Neuron (in vitro differentiated cells): Measurements from ENCODE around the gene P4HB.
A peak's percentile ranks its signal among the peaks of the same experiment; 100 is the strongest.

ENCODE experiments used
- H2AFZ ChIP-seq: one replicate; pipeline ENCODE4 v1.6.1; 2013; ENCODE audit warnings: low read depth, mild to moderate bottlenecking, inconsistent platforms, low read length, moderate library complexity
- H3K27me3 ChIP-seq: one replicate; pipeline ENCODE4 v1.6.1; 2013; ENCODE audit warnings: low read length; ENCODE audit not compliant: insufficient read depth
- H3K36me3 ChIP-seq: one replicate; pipeline ENCODE4 v1.6.1; 2013; ENCODE audit warnings: low read length; ENCODE audit not compliant: insufficient read depth
- H3K4me1 ChIP-seq: one replicate; pipeline ENCODE4 v1.6.1; 2013; ENCODE audit warnings: low read length; ENCODE audit not compliant: insufficient read depth
- H3K4me3 ChIP-seq: 2 replicates; pipeline ENCODE4 v1.5.1; 2013; ENCODE audit warnings: mild to moderate bottlenecking, low read length, moderate library complexity
- H3K9me3 ChIP-seq: one replicate; pipeline ENCODE4 v1.6.1; 2013; ENCODE audit warnings: low read length

Gene P4HB

GRCh38 chr17:81869221-81870130 lies 9.1 kb upstream of the P4HB start:
- H3K4me1 ChIP-seq: peaks cover 36% of the 10 kb centered on the region
- H3K27me3 ChIP-seq: no peaks in the 10 kb centered on the region
- peak overlapping the region; percentile 79 for H3K4me3 ChIP-seq
- peaks cover 26% of the 10 kb centered on the region for H3K36me3 ChIP-seq
- H2AFZ ChIP-seq: no peak overlapping the region
- H3K9me3 ChIP-seq: no peaks in the 10 kb centered on the region

DNA sequence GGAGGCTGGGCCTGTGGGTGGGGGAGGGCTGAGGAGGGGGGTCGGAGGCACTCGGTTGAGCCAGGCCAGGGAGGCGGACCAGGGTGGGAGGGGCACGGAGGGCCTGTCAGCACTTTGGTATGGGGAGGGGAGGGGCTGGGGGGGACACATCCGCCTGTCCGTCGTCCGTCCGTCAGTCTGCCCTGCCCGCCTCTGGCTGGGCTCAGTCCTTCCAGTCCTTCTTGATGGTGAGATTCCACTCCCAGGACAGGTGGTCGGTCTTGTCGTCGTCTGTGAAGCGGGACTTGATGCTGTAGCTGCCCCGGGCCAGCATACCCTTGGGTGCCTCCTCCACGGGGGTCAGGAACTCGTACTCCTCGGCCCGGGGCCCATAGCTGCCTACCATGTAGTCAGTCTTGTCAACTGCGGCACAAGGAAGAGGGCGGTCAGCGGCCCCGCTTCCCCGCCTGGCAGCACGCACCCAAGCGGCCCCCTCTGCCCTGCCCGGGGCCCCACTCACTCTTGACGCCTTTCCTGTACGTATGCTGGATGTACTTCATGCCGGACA lies 8.4 kb upstream of the P4HB start:
- H3K27me3 ChIP-seq: no peaks in the 10 kb centered on the region
- no peak overlapping the region for H2AFZ ChIP-seq
- peaks cover 28% of the 10 kb centered on the region for H3K36me3 ChIP-seq
- peaks cover 36% of the 10 kb centered on the region for H3K4me1 ChIP-seq
- H3K4me3 ChIP-seq: no peak overlapping the region
- no peaks in the 10 kb centered on the region for H3K9me3 ChIP-seq

- peaks cover 36% of the 10 kb centered on the region for H3K4me1 ChIP-seq
Measured at GRCh38 chr17:81867991-81868673, 7.8 kb upstream of the P4HB start.

DNA sequence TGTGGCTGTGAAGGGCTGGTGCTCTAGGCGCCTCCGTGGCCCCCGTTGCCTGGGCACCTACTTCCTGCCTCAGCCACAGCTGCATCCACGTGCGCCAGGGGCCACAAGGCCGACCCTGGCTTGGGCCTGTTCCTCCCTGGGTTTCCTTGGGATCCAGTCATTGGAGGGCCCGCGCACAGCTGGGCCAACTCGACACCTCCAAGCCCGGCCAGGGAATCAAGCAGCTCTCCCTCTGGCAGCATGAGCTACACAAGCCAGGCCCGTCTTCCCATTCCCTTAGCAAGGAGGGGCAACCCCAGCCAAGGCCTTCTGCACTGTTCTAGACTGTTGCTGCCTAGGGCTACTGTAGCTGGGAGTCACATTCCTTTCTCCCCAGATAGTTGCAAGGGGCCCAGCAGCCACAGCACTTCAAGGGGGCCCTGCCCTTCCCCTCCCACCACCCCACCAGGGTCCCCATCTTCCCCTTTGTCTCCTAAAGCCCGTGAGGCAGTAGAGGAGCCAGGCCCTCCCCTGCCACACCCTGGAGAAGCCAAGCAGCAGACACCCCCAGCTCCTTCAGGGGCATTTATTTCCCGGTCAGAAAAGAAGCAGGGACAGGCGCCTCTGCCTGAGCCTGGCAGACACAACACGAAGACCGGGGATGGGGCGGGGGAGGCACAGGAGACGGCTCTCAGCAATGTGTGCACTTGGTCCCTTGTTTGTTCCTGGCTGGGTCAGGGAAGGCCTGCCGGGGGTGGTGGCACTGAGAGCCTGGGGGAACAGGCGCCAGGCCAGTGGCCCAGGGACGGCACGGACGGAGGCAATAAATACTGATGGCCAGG lies 7.0 kb upstream of the P4HB start:
- H3K9me3 ChIP-seq: no peaks in the 10 kb centered on the region
- H3K27me3 ChIP-seq: no peaks in the 10 kb centered on the region
- H3K4me3 ChIP-seq: no peak overlapping the region
- H3K36me3 ChIP-seq: peaks cover 38% of the 10 kb centered on the region
- no peak overlapping the region for H2AFZ ChIP-seq
- H3K4me1 ChIP-seq: peaks cover 36% of the 10 kb centered on the region

More at GRCh38 chr17:81867991-81868673, 7.8 kb upstream of the P4HB start:
- Histone ChIP-seq H3K4me3 (no peak overlapping the region), H3K9me3 (no peaks in the 10 kb centered on the region), H2AFZ (no peak overlapping the region), H3K27me3 (no peaks in the 10 kb centered on the region), H3K36me3 (peaks cover 33% of the 10 kb centered on the region)

- Histone ChIP-seq H2AFZ (no peak overlapping the region), H3K4me3 (no peak overlapping the region), H3K36me3 (peaks cover 38% of the 10 kb centered on the region), H3K9me3 (no peaks in the 10 kb centered on the region), H3K27me3 (no peaks in the 10 kb centered on the region), H3K4me1 (peaks cover 34% of the 10 kb centered on the region)
Measured at GRCh38 chr17:81866440-81867169, 6.3 kb upstream of the P4HB start.

DNA sequence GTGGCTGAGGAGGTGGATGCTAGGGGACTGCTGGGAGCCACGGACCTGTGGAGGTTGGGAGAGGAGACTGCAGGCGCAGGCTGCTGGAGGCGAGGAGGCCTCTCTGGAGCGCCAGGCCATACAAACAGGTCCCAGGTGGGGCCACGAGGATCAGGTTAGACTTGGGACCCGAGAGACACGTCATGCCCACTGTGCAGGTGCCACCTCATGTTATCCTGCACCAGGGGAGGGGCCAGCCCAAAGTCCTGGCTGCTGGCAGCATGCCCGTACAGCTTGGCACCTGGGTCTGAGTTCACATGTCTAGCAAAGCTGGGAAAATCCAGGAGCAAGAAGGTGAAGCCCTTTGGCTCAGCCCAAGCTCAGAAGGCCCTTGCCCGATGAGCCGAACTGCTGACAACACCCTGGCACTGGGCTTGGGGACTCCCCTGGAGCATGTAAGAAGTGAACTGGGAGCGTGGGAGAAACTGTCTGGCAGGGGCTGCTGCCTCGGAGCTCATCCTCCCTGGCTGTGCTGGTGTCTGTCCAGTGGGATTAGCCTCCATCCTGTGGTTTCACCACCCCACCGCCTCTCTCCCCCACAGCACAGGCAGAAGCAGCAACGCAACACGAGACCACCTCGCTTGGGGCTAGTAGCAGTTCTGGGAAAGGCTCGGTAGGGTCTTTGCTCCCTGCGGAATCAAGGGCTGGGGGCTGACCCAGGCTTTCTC lies 5.6 kb upstream of the P4HB start:
- Histone ChIP-seq H3K9me3 (no peaks in the 10 kb centered on the region), H3K4me3 (no peak overlapping the region), H3K27me3 (no peaks in the 10 kb centered on the region), H2AFZ (no peak overlapping the region), H3K4me1 (peaks cover 34% of the 10 kb centered on the region), H3K36me3 (peaks cover 38% of the 10 kb centered on the region)

GRCh38 chr17:81865358-81865732 lies 5.0 kb upstream of the P4HB start:
- Histone ChIP-seq H3K4me3 (no peak overlapping the region), H3K36me3 (peaks cover 38% of the 10 kb centered on the region), H2AFZ (no peak overlapping the region), H3K9me3 (no peaks in the 10 kb centered on the region), H3K4me1 (peaks cover 32% of the 10 kb centered on the region), H3K27me3 (no peaks in the 10 kb centered on the region)

GRCh38 chr17:81863833-81864768 lies 3.8 kb upstream of the P4HB start:
- H2AFZ ChIP-seq: no peak overlapping the region
- H3K36me3 ChIP-seq: peaks cover 32% of the 10 kb centered on the region
- H3K9me3 ChIP-seq: no peaks in the 10 kb centered on the region

DNA sequence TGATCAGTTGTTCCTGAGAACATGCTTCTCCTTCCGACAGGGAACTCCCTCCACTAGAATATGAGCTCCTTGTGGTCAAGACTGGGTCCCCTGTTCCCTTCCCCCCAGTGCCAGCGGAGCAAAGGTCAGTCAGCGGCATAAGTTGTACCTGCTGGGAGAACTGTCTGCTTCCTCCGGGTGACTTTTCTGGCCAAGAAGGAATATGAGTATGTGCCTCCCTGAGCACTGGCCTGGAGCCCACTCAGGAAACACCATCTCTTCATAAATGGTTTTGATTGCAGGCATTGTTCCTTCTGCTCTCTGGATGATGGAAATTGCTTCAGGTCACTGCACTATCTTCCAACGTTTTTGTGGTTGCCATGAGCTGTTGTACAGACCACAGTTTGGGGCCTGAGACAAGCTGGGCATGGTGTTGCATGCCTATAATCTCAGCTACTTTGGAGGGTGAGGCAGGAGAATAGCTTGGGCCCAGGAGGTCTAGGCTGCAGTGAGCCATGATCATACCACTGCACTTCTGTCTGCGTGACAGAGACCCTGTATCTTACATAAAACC lies 2.9 kb upstream of the P4HB start:
- H3K27me3 ChIP-seq: no peaks in the 10 kb centered on the region
- H2AFZ ChIP-seq: no peak overlapping the region
- H3K4me1 ChIP-seq: peaks cover 26% of the 10 kb centered on the region
- H3K4me3 ChIP-seq: no peak overlapping the region
- no peaks in the 10 kb centered on the region for H3K9me3 ChIP-seq
- H3K36me3 ChIP-seq: peaks cover 35% of the 10 kb centered on the region

More at GRCh38 chr17:81863833-81864768, 3.8 kb upstream of the P4HB start:
- H3K27me3 ChIP-seq: no peaks in the 10 kb centered on the region
- H3K4me3 ChIP-seq: no peak overlapping the region
- H3K4me1 ChIP-seq: peaks cover 27% of the 10 kb centered on the region

DNA sequence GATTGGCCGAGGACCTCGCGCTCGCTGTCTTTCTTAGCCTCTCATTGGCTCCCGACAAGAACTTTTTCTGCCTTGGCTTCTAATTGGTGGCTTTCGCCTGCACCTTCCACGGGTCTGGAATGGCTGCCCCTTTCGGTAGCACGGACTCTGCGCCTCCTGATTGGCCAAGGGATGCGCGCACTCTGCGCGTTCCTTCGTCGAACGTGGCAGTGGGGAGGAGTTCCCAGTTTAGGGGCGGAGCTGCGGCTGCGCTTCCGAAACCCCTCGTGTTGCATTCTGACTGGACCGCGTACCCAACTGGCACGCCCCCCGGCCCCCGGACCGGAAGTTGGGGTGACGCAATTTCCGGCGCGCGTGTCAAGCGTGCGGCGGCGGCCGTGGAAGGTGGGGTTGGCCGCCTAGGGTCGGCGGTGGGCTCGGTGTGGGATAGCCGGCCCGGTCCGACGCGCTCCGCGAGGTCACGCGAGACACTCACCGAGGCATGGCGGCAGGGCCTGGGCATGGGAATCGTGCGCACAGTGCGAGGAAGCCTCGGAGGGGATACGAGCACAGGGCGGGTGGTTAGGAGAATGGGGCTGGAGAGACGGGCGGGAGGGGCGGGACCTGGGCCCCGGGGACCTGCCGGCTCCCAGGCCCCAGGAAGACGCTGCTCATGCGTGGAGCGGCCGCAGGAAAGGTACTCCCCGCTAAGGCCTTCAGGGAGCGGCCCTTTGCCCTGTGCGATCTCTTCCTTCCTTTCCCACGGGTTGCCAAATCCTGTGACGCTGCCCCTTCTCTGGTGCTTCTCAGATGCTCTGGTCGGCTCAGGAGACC lies 627 bp upstream of the P4HB start:
- Histone ChIP-seq H3K4me3 (peak overlapping the region; percentile 79), H3K27me3 (no peaks in the 10 kb centered on the region), H3K9me3 (no peaks in the 10 kb centered on the region), H2AFZ (no peak overlapping the region), H3K36me3 (peaks cover 35% of the 10 kb centered on the region), H3K4me1 (peaks cover 15% of the 10 kb centered on the region)
